Fibroblast of lung (primary cell): ENCODE results near the gene OR5C1. TPM values are rescaled to one million over a fixed set of nuclear protein-coding genes. Genes with fewer than 3 reads are reported as not detected.

Experiments
- DNase-seq, 2 donors: peaks; one replicate each; pipeline versions ENCODE4 v3.0.0 to v3.0.0-alpha.2; 2010; ENCODE audit warnings: low read depth in 2 of 2
- H2AFZ ChIP-seq: 2 replicates; pipeline ENCODE4 v1.5.1; 2012; ENCODE audit warnings: low read length, control low read depth, inconsistent platforms
- H3K27ac ChIP-seq: 2 replicates; pipeline ENCODE4 v1.5.1; 2011; ENCODE audit warnings: low read length, control low read depth; ENCODE audit not compliant: insufficient read depth
- H3K27me3 ChIP-seq: 2 replicates; pipeline ENCODE4 v1.5.1; 2011; ENCODE audit warnings: mild to moderate bottlenecking, low read length; ENCODE audit not compliant: control insufficient read depth, insufficient read depth
- H3K36me3 ChIP-seq: 2 replicates; pipeline ENCODE4 v1.5.1; 2011; ENCODE audit warnings: low read length; ENCODE audit not compliant: control insufficient read depth, insufficient read depth
- H3K4me1 ChIP-seq: 2 replicates; pipeline ENCODE4 v1.5.1; 2011; ENCODE audit warnings: low read length; ENCODE audit not compliant: control insufficient read depth, insufficient read depth; ENCODE audit errors: extremely low read depth
- H3K4me2 ChIP-seq: 2 replicates; pipeline ENCODE4 v1.5.1; 2011; ENCODE audit warnings: low read length, control low read depth; ENCODE audit not compliant: insufficient read depth; ENCODE audit errors: extremely low read depth
- H3K4me3 ChIP-seq, 4 experiments: fragments of 200-600 bp in 1 of 4; sonication (generic) in 1 of 4; replicated peaks in 1 of 4; 2 replicates each; pipeline ENCODE4 v1.5.1; 2011 to 2016; ENCODE audit warnings: low read length in 4 of 4, low read depth in 3 of 4, mild to moderate bottlenecking in 3 of 4, control low read depth in 2 of 4, inconsistent platforms in 1 of 4, mixed read lengths in 1 of 4; ENCODE audit not compliant: insufficient read depth in 1 of 4; ENCODE audit errors: control extremely low read depth in 1 of 4
- H3K79me2 ChIP-seq: 2 replicates; pipeline ENCODE4 v1.5.1; 2012; ENCODE audit warnings: mild to moderate bottlenecking, low read length, inconsistent platforms; ENCODE audit not compliant: control insufficient read depth, insufficient read depth
- H3K9ac ChIP-seq: 2 replicates; pipeline ENCODE4 v1.5.1; 2011; ENCODE audit warnings: mild to moderate bottlenecking, low read length, control low read depth; ENCODE audit not compliant: insufficient read depth
- H3K9me3 ChIP-seq: 2 replicates; pipeline ENCODE4 v1.5.1; 2012; ENCODE audit warnings: low read depth, low read length; ENCODE audit not compliant: control insufficient read depth, insufficient read depth
- H4K20me1 ChIP-seq: 2 replicates; pipeline ENCODE4 v1.5.1; 2011; ENCODE audit warnings: low read length; ENCODE audit not compliant: control insufficient read depth, insufficient read depth; ENCODE audit errors: extremely low read depth
- EZH2 ChIP-seq: IDR thresholded peaks from 2 replicates; pipeline ENCODE4 v1.5.1; 2012; ENCODE audit warnings: low read length, control low read depth, mild to moderate bottlenecking; ENCODE audit errors: missing control alignments
- polyA plus RNA-seq, 2 donors: library from polyadenylated mRNA; depleted of rRNA in 1 of 2; stranded (reverse) in 1 of 2; unstranded in 1 of 2; fragments of >200 nt; gene quantifications; 2 replicates each; pipeline ENCODE4 v1.2.1, GENCODE V29; 2011 to 2012; ENCODE audit warnings: missing spikeins in 1 of 2
- total RNA-seq: library from RNA; depleted of rRNA; stranded (reverse); fragments of >200 nt; gene quantifications from 2 replicates; pipeline ENCODE4 v1.2.1, GENCODE V29; 2014
- TF ChIP-seq, protein P1 (sequence below), 2 donors: IDR thresholded peaks in 1 of 2; conservative IDR thresholded peaks in 1 of 2; 1 replicate in 1 of 2; 2 replicates in 1 of 2; pipeline ENCODE4 v1.5.1; 2011 to 2012; ENCODE audit warnings: low read length in 2 of 2, control low read depth in 1 of 2, inconsistent platforms in 1 of 2, low read depth in 1 of 2, mild to moderate bottlenecking in 1 of 2

Gene OR5C1
- total and polyA plus RNA-seq, 2 donors (not counting 1 experiment from before 2014, with no cell fraction given), result not detected

DNA sequence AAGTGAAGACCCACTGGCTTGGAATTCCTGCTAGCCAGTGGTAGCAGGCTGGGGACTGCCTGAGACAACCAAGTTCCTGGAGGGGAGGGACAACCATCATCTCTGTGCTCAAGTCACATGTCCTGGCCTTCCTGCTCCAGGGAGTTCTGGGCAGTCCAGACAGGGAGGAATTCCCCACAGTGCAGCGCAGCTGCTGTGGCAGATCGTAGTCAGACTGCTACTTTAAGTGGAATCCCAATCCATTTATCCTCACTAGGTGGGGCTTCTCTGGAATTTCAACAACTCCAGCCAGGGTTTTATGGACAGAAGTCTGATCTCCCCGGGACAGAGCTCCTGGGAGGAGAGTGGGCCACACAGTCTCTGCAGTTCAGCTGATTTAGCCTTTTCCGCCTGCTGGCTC, 20.9 kb upstream of the OR5C1 start:
- Histone ChIP-seq H3K4me3 (no peak overlapping the region), H3K27me3 (no peaks in the 10 kb centered on the region), H3K4me1 (no peaks in the 10 kb centered on the region), H3K9ac (no peak overlapping the region), H3K79me2 (no peaks in the 10 kb centered on the region), H3K9me3 (no peaks in the 10 kb centered on the region), H3K36me3 (no peaks in the 10 kb centered on the region), H3K27ac (no peak overlapping the region), H4K20me1 (no peaks in the 10 kb centered on the region), H3K4me2 (no peak overlapping the region), H2AFZ (no peak overlapping the region)
- no peak for DNase-seq
- no peak for TF ChIP-seq EZH2
- TF ChIP-seq, protein P1, sequence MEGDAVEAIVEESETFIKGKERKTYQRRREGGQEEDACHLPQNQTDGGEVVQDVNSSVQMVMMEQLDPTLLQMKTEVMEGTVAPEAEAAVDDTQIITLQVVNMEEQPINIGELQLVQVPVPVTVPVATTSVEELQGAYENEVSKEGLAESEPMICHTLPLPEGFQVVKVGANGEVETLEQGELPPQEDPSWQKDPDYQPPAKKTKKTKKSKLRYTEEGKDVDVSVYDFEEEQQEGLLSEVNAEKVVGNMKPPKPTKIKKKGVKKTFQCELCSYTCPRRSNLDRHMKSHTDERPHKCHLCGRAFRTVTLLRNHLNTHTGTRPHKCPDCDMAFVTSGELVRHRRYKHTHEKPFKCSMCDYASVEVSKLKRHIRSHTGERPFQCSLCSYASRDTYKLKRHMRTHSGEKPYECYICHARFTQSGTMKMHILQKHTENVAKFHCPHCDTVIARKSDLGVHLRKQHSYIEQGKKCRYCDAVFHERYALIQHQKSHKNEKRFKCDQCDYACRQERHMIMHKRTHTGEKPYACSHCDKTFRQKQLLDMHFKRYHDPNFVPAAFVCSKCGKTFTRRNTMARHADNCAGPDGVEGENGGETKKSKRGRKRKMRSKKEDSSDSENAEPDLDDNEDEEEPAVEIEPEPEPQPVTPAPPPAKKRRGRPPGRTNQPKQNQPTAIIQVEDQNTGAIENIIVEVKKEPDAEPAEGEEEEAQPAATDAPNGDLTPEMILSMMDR (conservative IDR thresholded peaks at IDR 0.05 in 1 of 2, IDR thresholded peaks at IDR 0.05 in 1 of 2; ENCODE audit: low read depth in 1 of 2, low read length in 2 of 2), result no peak

DNA sequence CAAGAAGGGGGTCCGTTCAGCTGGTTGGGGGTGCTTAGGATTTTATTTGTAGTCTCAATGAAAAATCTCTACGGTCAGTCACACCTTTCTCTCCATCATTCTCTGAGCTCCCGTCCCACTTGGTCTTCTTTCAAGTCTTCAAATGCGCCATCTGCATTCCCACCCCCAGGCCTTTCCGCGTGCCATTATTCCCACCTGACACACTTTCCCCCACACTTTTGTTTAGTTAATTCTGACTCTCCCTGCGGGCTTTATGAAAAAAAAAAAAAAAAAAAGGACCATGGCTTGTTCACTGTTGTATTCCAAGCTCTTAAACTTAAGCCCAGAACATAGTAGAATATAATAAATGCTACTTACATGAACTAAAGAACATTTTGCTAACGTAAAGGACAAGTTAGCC, 11.7 kb upstream of the OR5C1 start:
- no peak for DNase-seq
- H3K36me3 ChIP-seq, result no peaks in the 10 kb centered on the region
- H4K20me1 ChIP-seq, result no peaks in the 10 kb centered on the region
- no peak overlapping the region for H3K9ac ChIP-seq
- no peak overlapping the region for H2AFZ ChIP-seq
- no peaks in the 10 kb centered on the region for H3K4me1 ChIP-seq
- H3K4me2 ChIP-seq, result no peak overlapping the region
- TF ChIP-seq EZH2, result no peak
- TF ChIP-seq, protein P1 (conservative IDR thresholded peaks at IDR 0.05 in 1 of 2, IDR thresholded peaks at IDR 0.05 in 1 of 2; ENCODE audit: low read depth in 1 of 2, low read length in 2 of 2), result no peak
- H3K27ac ChIP-seq, result no peak overlapping the region
- no peak overlapping the region for H3K4me3 ChIP-seq
- no peaks in the 10 kb centered on the region for H3K79me2 ChIP-seq
- no peaks in the 10 kb centered on the region for H3K27me3 ChIP-seq
- H3K9me3 ChIP-seq, result no peaks in the 10 kb centered on the region

DNA sequence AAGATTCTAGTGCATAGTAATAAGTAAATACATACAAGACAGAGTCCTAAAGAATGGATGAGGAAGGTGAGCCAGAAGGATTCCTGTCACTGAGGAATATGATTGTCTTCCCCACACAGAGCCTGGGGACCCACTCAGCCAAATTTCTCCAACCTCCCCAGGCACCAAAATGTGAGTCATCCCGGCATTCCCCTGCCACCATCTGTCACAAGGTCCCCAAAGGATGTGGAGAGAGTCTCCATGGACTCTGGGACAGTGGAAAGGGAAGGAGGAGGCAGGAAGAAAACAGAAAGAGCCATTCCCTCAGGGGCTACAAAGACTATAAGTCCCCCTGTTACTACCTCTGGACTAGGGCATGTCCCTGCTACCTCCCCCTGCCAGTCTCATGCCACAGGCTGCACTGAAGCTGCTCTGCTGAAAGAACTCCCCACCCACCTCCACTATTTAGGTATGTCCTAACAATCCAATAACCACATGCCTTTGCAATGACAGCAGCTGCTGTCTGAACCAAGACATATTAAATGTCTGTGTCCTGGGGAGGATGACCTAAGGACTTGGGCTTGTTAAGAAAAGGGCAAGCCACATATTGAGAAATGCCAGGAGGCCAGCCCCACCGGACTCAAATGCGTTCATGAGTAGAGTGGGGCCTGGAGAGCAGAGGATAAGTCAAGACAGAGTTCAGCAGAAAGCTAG, 10.7 kb upstream of the OR5C1 start:
- H3K4me2 ChIP-seq, result no peak overlapping the region
- no peaks in the 10 kb centered on the region for H3K79me2 ChIP-seq
- no peaks in the 10 kb centered on the region for H3K27me3 ChIP-seq
- DNase-seq, result peak in 1 of 2 donors; percentile 59
- no peak overlapping the region for H2AFZ ChIP-seq
- TF ChIP-seq EZH2, result no peak
- TF ChIP-seq, protein P1 (conservative IDR thresholded peaks at IDR 0.05 in 1 of 2, IDR thresholded peaks at IDR 0.05 in 1 of 2; ENCODE audit: low read depth in 1 of 2, low read length in 2 of 2), result no peak
- H3K9ac ChIP-seq, result no peak overlapping the region
- H3K4me3 ChIP-seq, result no peak overlapping the region
- no peaks in the 10 kb centered on the region for H3K9me3 ChIP-seq
- no peaks in the 10 kb centered on the region for H4K20me1 ChIP-seq
- H3K27ac ChIP-seq, result no peak overlapping the region
- H3K4me1 ChIP-seq, result no peaks in the 10 kb centered on the region
- no peaks in the 10 kb centered on the region for H3K36me3 ChIP-seq
